ENCODE data around the gene OTUB1. TPM values are rescaled to one million over a fixed set of nuclear protein-coding genes. Genes with fewer than 3 reads are reported as not detected.

OTUB1 gene
- total and polyA plus RNA-seq, 2 of the 13 experiments (the other 11 are each of a cell fraction or from before 2014, with no cell fraction given), result 58.8 to 130 TPM

DNA sequence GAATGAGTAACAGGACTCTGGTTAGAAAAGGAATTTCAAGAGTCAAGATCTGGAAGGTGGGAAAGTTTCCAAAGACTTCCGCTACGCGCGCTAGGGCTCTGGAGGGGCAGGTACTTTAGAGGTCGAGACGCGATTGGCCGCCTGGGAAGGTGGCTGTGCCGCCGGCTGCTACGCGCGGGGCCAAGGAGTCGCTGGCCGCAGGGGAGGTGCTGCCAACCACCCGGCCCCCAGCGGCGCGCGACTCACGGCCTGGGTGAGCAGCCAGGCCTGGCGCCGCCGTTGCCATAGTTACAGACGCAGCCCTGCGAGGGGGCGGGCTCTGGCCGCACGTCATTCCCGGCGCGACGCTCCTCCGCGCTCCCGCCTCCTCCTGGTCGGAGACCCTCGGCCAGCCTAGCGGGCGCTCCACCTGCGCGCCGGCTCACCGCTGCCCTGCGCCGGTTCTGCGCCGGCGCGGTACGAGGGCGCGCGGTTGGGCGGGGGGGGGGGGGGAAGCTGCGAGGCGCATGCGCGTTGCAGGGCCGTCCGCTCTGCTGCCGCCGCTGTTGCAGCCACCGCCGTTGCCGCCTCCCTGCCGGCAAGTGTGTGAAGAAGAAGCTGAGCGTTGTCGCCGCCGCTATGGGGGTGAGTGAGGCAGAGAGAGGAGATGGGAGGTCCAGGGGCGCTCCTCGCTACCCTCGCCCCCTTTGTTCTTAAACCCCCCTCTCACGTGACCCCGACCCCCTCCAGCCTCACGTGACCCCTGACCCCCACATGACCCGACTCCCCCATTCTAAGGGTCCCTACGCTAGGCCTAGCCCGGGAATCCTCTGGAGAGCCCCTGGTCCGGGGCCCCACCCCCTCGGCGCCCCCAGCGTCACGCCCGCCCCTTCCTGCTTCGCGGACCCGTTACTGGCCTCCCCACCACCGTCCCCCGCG is 47.5 kb upstream of the OTUB1 start, which contains the start of gene NAA40:
NAA40 (plus strand) TSS at position 524 of the 918 bp plus-strand sequence; CDS start at position 619, 95 bp downstream.
- Histone ChIP-seq H3K4me2 (ENCODE audit: low read depth, low read length) (peak within 1 kb of the TSS; percentile 93), H4K20me1 (ENCODE audit: insufficient read depth, low read length) (no peaks in the 10 kb centered on the region), H3K9me3 (ENCODE audit: low read length) (no peaks in the 10 kb centered on the region), H3K9ac (ENCODE audit: insufficient read depth, low read depth, low read length) (peak within 1 kb of the TSS; percentile 86), H3K27ac (ENCODE audit: extremely low read length, insufficient read depth, low read length) (peak within 1 kb of the TSS; percentile 70), H3K4me1 (ENCODE audit: insufficient read depth, low read length) (peaks cover 41% of the 10 kb centered on the region), H3K4me3 (replicated peaks in 1 of 3; ENCODE audit: insufficient read depth in 1 of 3, low read depth in 2 of 3, low read length in 3 of 3) (peak within 1 kb of the TSS; percentile 78 to 94 (median 82)), H2AFZ (ENCODE audit: low read length) (peak within 1 kb of the TSS; percentile 83), H3K79me2 (ENCODE audit: insufficient read depth, low read length) (peaks cover 30% of the 10 kb centered on the region), H3K36me3 (replicated peaks in 1 of 2; ENCODE audit: control insufficient read depth in 1 of 2, insufficient read depth in 2 of 2, low read length in 2 of 2) (no peaks in the 10 kb centered on the region), H3K27me3 (ENCODE audit: control insufficient read depth in 1 of 2, insufficient read depth in 2 of 2, low read length in 2 of 2) (no peaks in the 10 kb centered on the region; a peak in 1 of 5 replicates)
- intact Hi-C loops (cut with micrococcal nuclease; ENCODE audit: unreplicated experiment) (loop anchor here (2.0 kb wide), 1 partner anchor 22 kb away; the partner anchor contains the start of gene RCOR2), in situ Hi-C loops (cut with HindIII; ENCODE audit: extremely low pct_ligation_motif_present, low pct_unique_long_range_greater_than_20kb) (no loop called here)
- peak; percentile 92 for DNase-seq (ENCODE audit: low spot score)
- POLR2A ChIA-PET, result interaction anchor here (0.6 to 0.9 kb wide), 2 partner anchors 17 to 36 kb away, joined by 3 read pairs; partner anchors contain the start of gene COX8A
- FAIRE-seq, result peak; percentile 68
- ATAC-seq, result peak; percentile 93
- CTCF ChIA-PET (ENCODE audit: low intra/inter-chr PET ratio, low total read pairs), result no interaction called here
- BruUV-seq (replicated peaks), result no TSS peak
- WGBS (ENCODE audit: low lambda C conversion rate), result 3% methylated on average over 20 of the region's 92 CpGs
- TF ChIP-seq, protein P1, sequence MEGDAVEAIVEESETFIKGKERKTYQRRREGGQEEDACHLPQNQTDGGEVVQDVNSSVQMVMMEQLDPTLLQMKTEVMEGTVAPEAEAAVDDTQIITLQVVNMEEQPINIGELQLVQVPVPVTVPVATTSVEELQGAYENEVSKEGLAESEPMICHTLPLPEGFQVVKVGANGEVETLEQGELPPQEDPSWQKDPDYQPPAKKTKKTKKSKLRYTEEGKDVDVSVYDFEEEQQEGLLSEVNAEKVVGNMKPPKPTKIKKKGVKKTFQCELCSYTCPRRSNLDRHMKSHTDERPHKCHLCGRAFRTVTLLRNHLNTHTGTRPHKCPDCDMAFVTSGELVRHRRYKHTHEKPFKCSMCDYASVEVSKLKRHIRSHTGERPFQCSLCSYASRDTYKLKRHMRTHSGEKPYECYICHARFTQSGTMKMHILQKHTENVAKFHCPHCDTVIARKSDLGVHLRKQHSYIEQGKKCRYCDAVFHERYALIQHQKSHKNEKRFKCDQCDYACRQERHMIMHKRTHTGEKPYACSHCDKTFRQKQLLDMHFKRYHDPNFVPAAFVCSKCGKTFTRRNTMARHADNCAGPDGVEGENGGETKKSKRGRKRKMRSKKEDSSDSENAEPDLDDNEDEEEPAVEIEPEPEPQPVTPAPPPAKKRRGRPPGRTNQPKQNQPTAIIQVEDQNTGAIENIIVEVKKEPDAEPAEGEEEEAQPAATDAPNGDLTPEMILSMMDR (CRISPR knock-in tag; IDR thresholded peaks at IDR 0.05), result peak; percentile 50
- TF ChIP-seq SMYD3 (CRISPR knock-in tag; IDR thresholded peaks at IDR 0.05) (no peak), NPAS2 (CRISPR knock-in tag; IDR thresholded peaks at IDR 0.05; ENCODE audit: borderline replicate concordance) (no peak), HNRNPUL1 (IDR thresholded peaks at IDR 0.05; ENCODE audit: low read depth, low read length) (no peak), KDM5A (IDR thresholded peaks at IDR 0.05; ENCODE audit: borderline replicate concordance, low read length) (no peak)
- TF ChIP-seq, protein P2, sequence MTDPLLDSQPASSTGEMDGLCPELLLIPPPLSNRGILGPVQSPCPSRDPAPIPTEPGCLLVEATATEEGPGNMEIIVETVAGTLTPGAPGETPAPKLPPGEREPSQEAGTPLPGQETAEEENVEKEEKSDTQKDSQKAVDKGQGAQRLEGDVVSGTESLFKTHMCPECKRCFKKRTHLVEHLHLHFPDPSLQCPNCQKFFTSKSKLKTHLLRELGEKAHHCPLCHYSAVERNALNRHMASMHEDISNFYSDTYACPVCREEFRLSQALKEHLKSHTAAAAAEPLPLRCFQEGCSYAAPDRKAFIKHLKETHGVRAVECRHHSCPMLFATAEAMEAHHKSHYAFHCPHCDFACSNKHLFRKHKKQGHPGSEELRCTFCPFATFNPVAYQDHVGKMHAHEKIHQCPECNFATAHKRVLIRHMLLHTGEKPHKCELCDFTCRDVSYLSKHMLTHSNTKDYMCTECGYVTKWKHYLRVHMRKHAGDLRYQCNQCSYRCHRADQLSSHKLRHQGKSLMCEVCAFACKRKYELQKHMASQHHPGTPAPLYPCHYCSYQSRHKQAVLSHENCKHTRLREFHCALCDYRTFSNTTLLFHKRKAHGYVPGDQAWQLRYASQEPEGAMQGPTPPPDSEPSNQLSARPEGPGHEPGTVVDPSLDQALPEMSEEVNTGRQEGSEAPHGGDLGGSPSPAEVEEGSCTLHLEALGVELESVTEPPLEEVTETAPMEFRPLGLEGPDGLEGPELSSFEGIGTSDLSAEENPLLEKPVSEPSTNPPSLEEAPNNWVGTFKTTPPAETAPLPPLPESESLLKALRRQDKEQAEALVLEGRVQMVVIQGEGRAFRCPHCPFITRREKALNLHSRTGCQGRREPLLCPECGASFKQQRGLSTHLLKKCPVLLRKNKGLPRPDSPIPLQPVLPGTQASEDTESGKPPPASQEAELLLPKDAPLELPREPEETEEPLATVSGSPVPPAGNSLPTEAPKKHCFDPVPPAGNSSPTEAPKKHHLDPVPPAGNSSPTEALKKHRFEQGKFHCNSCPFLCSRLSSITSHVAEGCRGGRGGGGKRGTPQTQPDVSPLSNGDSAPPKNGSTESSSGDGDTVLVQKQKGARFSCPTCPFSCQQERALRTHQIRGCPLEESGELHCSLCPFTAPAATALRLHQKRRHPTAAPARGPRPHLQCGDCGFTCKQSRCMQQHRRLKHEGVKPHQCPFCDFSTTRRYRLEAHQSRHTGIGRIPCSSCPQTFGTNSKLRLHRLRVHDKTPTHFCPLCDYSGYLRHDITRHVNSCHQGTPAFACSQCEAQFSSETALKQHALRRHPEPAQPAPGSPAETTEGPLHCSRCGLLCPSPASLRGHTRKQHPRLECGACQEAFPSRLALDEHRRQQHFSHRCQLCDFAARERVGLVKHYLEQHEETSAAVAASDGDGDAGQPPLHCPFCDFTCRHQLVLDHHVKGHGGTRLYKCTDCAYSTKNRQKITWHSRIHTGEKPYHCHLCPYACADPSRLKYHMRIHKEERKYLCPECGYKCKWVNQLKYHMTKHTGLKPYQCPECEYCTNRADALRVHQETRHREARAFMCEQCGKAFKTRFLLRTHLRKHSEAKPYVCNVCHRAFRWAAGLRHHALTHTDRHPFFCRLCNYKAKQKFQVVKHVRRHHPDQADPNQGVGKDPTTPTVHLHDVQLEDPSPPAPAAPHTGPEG (CRISPR knock-in tag; IDR thresholded peaks at IDR 0.05), result no peak
- TF ChIP-seq, protein P3, sequence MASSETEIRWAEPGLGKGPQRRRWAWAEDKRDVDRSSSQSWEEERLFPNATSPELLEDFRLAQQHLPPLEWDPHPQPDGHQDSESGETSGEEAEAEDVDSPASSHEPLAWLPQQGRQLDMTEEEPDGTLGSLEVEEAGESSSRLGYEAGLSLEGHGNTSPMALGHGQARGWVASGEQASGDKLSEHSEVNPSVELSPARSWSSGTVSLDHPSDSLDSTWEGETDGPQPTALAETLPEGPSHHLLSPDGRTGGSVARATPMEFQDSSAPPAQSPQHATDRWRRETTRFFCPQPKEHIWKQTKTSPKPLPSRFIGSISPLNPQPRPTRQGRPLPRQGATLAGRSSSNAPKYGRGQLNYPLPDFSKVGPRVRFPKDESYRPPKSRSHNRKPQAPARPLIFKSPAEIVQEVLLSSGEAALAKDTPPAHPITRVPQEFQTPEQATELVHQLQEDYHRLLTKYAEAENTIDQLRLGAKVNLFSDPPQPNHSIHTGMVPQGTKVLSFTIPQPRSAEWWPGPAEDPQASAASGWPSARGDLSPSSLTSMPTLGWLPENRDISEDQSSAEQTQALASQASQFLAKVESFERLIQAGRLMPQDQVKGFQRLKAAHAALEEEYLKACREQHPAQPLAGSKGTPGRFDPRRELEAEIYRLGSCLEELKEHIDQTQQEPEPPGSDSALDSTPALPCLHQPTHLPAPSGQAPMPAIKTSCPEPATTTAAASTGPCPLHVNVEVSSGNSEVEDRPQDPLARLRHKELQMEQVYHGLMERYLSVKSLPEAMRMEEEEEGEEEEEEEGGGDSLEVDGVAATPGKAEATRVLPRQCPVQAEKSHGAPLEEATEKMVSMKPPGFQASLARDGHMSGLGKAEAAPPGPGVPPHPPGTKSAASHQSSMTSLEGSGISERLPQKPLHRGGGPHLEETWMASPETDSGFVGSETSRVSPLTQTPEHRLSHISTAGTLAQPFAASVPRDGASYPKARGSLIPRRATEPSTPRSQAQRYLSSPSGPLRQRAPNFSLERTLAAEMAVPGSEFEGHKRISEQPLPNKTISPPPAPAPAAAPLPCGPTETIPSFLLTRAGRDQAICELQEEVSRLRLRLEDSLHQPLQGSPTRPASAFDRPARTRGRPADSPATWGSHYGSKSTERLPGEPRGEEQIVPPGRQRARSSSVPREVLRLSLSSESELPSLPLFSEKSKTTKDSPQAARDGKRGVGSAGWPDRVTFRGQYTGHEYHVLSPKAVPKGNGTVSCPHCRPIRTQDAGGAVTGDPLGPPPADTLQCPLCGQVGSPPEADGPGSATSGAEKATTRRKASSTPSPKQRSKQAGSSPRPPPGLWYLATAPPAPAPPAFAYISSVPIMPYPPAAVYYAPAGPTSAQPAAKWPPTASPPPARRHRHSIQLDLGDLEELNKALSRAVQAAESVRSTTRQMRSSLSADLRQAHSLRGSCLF (CRISPR knock-in tag; IDR thresholded peaks at IDR 0.05; ENCODE audit: borderline replicate concordance), result no peak
